ENCODE results near the gene ALKBH3.

Gene ALKBH3

DNA sequence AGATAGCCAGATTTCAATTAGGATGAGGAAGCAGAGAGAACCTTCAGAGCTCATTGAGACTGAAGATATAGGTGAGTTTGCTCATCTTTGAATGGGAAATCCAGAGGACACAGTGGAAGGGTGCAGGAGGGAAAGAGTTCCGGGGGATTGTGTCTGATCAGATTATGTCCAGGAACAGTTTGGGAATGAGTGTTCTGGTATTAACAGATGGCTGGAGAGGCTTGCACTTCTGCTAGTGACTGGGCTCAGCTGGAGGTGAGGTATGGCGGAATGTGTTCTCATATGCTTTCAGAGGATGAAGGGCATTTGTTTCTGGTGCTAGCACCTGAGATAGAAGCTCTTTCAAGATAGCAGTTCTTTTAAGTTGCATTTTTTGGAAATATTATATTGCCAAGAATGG lies 27.6 kb downstream of the ALKBH3 start:
- Histone ChIP-seq H3K4me2 (ENCODE audit: low read length) (no peak overlapping the region), H3K18ac (ENCODE audit: low read length) (no peak overlapping the region), H3K4me1 (ENCODE audit: control insufficient read depth in 1 of 2, insufficient read depth in 2 of 2, low read length in 2 of 2) (no peaks in the 10 kb centered on the region), H4K12ac (ENCODE audit: low read depth, low read length) (no peak overlapping the region), H3K14ac (ENCODE audit: low read length) (no peak overlapping the region), H3K4ac (ENCODE audit: low read depth, low read length) (no peak overlapping the region), H3K36me3 (ENCODE audit: control insufficient read depth in 1 of 2, insufficient read depth in 2 of 2, low read length in 2 of 2) (no peaks in the 10 kb centered on the region), H4K91ac (ENCODE audit: low read depth, low read length) (no peak overlapping the region), H2AFZ (ENCODE audit: insufficient read depth, low read length, poor library complexity) (no peak overlapping the region), H2BK12ac (ENCODE audit: low read length) (no peak overlapping the region), H3K9me3 (ENCODE audit: insufficient read depth, low read depth, low read length) (no peaks in the 10 kb centered on the region), H3K23ac (ENCODE audit: low read length) (no peak overlapping the region), H3K27ac (ENCODE audit: low read depth, low read length) (no peak overlapping the region), H2BK5ac (ENCODE audit: low read depth, low read length, poor library complexity) (no peak overlapping the region), H2BK120ac (ENCODE audit: insufficient read depth, low read length, poor library complexity) (no peak overlapping the region), H3K79me2 (ENCODE audit: control insufficient read depth, insufficient read depth, low read length, poor library complexity) (no peaks in the 10 kb centered on the region), H3K9ac (ENCODE audit: low read length) (no peak overlapping the region), H4K8ac (ENCODE audit: low read depth, low read length) (no peak overlapping the region), H3K27me3 (ENCODE audit: insufficient read depth, low read length) (no peaks in the 10 kb centered on the region), H2AK5ac (ENCODE audit: low read length) (no peak overlapping the region), H3K4me3 (ENCODE audit: low read depth, low read length) (no peak overlapping the region), H3K79me1 (ENCODE audit: low read length) (no peaks in the 10 kb centered on the region)
- no CpG with 5 or more reads among the region's 2 CpGs for WGBS (ENCODE audit: extremely low coverage, insufficient coverage, insufficient read length)
- DNase-seq, result no peak

DNA sequence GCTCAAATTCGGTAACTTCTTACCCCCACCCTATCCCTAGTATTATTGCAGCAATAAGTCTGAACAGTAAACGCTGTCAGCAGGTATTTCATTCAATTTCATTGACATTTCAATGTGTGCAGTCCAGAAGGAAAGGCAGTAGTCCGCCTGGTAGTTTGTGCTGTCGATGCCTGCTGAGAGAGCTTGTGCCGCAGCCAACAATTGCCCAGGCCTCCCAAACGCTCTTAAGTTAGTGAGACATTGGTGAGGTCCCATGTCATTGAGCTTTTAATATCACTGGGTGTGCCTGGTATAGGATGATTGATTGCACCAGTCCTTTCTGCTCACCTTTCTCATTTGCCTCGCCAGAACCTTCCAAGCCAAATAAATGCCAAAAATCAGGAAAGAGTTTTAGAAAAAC lies 28.1 kb downstream of the ALKBH3 start:
- H2BK5ac ChIP-seq (ENCODE audit: low read depth, low read length, poor library complexity), result no peak overlapping the region
- no peak overlapping the region for H3K18ac ChIP-seq (ENCODE audit: low read length)
- H3K4me3 ChIP-seq (ENCODE audit: low read depth, low read length), result no peak overlapping the region
- H3K4ac ChIP-seq (ENCODE audit: low read depth, low read length), result no peak overlapping the region
- no peaks in the 10 kb centered on the region for H3K79me1 ChIP-seq (ENCODE audit: low read length)
- no peak overlapping the region for H4K12ac ChIP-seq (ENCODE audit: low read depth, low read length)
- no peak overlapping the region for H3K9ac ChIP-seq (ENCODE audit: low read length)
- no peak overlapping the region for H3K14ac ChIP-seq (ENCODE audit: low read length)
- H2BK120ac ChIP-seq (ENCODE audit: insufficient read depth, low read length, poor library complexity), result no peak overlapping the region
- no peaks in the 10 kb centered on the region for H3K9me3 ChIP-seq (ENCODE audit: insufficient read depth, low read depth, low read length)
- H2AK5ac ChIP-seq (ENCODE audit: low read length), result no peak overlapping the region
- no peak overlapping the region for H4K8ac ChIP-seq (ENCODE audit: low read depth, low read length)
- DNase-seq, result no peak
- no peaks in the 10 kb centered on the region for H3K79me2 ChIP-seq (ENCODE audit: control insufficient read depth, insufficient read depth, low read length, poor library complexity)
- no peaks in the 10 kb centered on the region for H3K4me1 ChIP-seq (ENCODE audit: control insufficient read depth in 1 of 2, insufficient read depth in 2 of 2, low read length in 2 of 2)
- no CpG with 5 or more reads among the region's 7 CpGs for WGBS (ENCODE audit: extremely low coverage, insufficient coverage, insufficient read length)
- H4K91ac ChIP-seq (ENCODE audit: low read depth, low read length), result no peak overlapping the region
- no peaks in the 10 kb centered on the region for H3K36me3 ChIP-seq (ENCODE audit: control insufficient read depth in 1 of 2, insufficient read depth in 2 of 2, low read length in 2 of 2)
- H2BK12ac ChIP-seq (ENCODE audit: low read length), result no peak overlapping the region
- no peaks in the 10 kb centered on the region for H3K27me3 ChIP-seq (ENCODE audit: insufficient read depth, low read length)
- H2AFZ ChIP-seq (ENCODE audit: insufficient read depth, low read length, poor library complexity), result no peak overlapping the region
- no peak overlapping the region for H3K4me2 ChIP-seq (ENCODE audit: low read length)
- H3K27ac ChIP-seq (ENCODE audit: low read depth, low read length), result no peak overlapping the region
- no peak overlapping the region for H3K23ac ChIP-seq (ENCODE audit: low read length)

DNA sequence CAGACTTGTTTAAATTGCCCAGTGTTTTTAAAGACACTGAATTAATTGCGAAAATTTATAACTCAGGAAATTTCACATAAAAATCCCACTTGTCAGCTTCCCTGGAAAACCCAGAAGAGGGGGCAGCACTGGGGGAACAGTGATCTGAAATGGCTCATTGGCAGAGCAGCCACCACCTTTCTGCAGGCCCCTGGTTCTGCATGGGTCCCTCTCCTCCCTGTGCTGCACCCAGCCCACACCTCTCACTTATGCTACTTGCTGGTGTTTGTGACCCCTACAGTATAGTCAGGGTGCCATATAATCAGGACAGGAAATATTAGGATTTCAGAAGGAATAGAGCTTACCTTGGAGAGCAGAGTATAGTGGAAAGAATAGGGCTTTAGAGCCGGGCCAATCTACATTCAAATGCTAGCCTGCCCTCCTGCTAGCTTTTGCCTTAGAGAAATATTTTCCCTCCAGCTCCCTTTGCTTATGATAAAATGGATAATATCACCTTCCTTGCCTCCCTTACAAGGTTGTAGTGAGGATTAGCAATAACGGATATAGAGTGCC lies 33.3 kb downstream of the ALKBH3 start:
- no peak for DNase-seq
- Histone ChIP-seq H4K91ac (ENCODE audit: low read depth, low read length) (no peak overlapping the region), H2AFZ (ENCODE audit: insufficient read depth, low read length, poor library complexity) (no peak overlapping the region), H2BK120ac (ENCODE audit: insufficient read depth, low read length, poor library complexity) (no peak overlapping the region), H2BK5ac (ENCODE audit: low read depth, low read length, poor library complexity) (no peak overlapping the region), H3K79me1 (ENCODE audit: low read length) (no peaks in the 10 kb centered on the region), H2AK5ac (ENCODE audit: low read length) (no peak overlapping the region), H3K9me3 (ENCODE audit: insufficient read depth, low read depth, low read length) (no peaks in the 10 kb centered on the region), H3K18ac (ENCODE audit: low read length) (no peak overlapping the region), H4K12ac (ENCODE audit: low read depth, low read length) (no peak overlapping the region), H3K4ac (ENCODE audit: low read depth, low read length) (no peak overlapping the region), H3K36me3 (ENCODE audit: control insufficient read depth in 1 of 2, insufficient read depth in 2 of 2, low read length in 2 of 2) (no peaks in the 10 kb centered on the region), H3K23ac (ENCODE audit: low read length) (no peak overlapping the region), H3K4me1 (ENCODE audit: control insufficient read depth in 1 of 2, insufficient read depth in 2 of 2, low read length in 2 of 2) (no peaks in the 10 kb centered on the region), H3K4me3 (ENCODE audit: low read depth, low read length) (no peak overlapping the region), H3K9ac (ENCODE audit: low read length) (no peak overlapping the region), H3K27ac (ENCODE audit: low read depth, low read length) (no peak overlapping the region), H3K14ac (ENCODE audit: low read length) (no peak overlapping the region), H3K27me3 (ENCODE audit: insufficient read depth, low read length) (no peaks in the 10 kb centered on the region), H2BK12ac (ENCODE audit: low read length) (no peak overlapping the region), H3K79me2 (ENCODE audit: control insufficient read depth, insufficient read depth, low read length, poor library complexity) (no peaks in the 10 kb centered on the region), H3K4me2 (ENCODE audit: low read length) (no peak overlapping the region), H4K8ac (ENCODE audit: low read depth, low read length) (no peak overlapping the region)
- WGBS (ENCODE audit: extremely low coverage, insufficient coverage, insufficient read length), result no CpG with 5 or more reads among the region's 3 CpGs

DNA sequence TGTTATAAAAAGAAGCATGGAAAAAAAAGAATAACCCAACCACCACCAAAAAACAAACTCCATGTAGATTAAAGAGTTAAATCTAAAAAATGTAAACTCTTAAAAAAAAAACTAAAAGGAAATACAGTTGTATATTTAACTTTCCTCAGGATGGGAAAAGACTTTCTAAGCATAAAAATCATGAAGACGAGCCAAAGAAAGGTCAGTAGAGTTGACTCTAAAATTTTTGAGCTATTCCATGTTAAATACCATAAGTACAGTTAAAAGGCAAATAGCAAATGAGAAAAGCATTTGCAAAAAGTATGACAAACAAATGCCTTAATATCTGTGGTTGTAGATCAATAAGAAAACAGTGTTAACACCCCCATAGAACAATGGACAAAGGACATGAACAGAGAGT lies 33.8 kb downstream of the ALKBH3 start:
- no peak overlapping the region for H3K18ac ChIP-seq (ENCODE audit: low read length)
- no peak overlapping the region for H2AFZ ChIP-seq (ENCODE audit: insufficient read depth, low read length, poor library complexity)
- H3K79me2 ChIP-seq (ENCODE audit: control insufficient read depth, insufficient read depth, low read length, poor library complexity), result no peaks in the 10 kb centered on the region
- H2BK120ac ChIP-seq (ENCODE audit: insufficient read depth, low read length, poor library complexity), result no peak overlapping the region
- H3K23ac ChIP-seq (ENCODE audit: low read length), result no peak overlapping the region
- H3K4me1 ChIP-seq (ENCODE audit: control insufficient read depth in 1 of 2, insufficient read depth in 2 of 2, low read length in 2 of 2), result no peaks in the 10 kb centered on the region
- H3K4me2 ChIP-seq (ENCODE audit: low read length), result no peak overlapping the region
- WGBS (ENCODE audit: extremely low coverage, insufficient coverage, insufficient read length), result no CpG with 5 or more reads among the region's 1 CpG
- H3K79me1 ChIP-seq (ENCODE audit: low read length), result no peaks in the 10 kb centered on the region
- H3K14ac ChIP-seq (ENCODE audit: low read length), result no peak overlapping the region
- H3K4ac ChIP-seq (ENCODE audit: low read depth, low read length), result no peak overlapping the region
- no peak overlapping the region for H3K9ac ChIP-seq (ENCODE audit: low read length)
- no peaks in the 10 kb centered on the region for H3K36me3 ChIP-seq (ENCODE audit: control insufficient read depth in 1 of 2, insufficient read depth in 2 of 2, low read length in 2 of 2)
- no peak overlapping the region for H3K4me3 ChIP-seq (ENCODE audit: low read depth, low read length)
- H4K12ac ChIP-seq (ENCODE audit: low read depth, low read length), result no peak overlapping the region
- no peak overlapping the region for H4K91ac ChIP-seq (ENCODE audit: low read depth, low read length)
- H3K27me3 ChIP-seq (ENCODE audit: insufficient read depth, low read length), result no peaks in the 10 kb centered on the region
- no peak overlapping the region for H3K27ac ChIP-seq (ENCODE audit: low read depth, low read length)
- no peak overlapping the region for H4K8ac ChIP-seq (ENCODE audit: low read depth, low read length)
- H2AK5ac ChIP-seq (ENCODE audit: low read length), result no peak overlapping the region
- H2BK12ac ChIP-seq (ENCODE audit: low read length), result no peak overlapping the region
- no peaks in the 10 kb centered on the region for H3K9me3 ChIP-seq (ENCODE audit: insufficient read depth, low read depth, low read length)
- H2BK5ac ChIP-seq (ENCODE audit: low read depth, low read length, poor library complexity), result no peak overlapping the region
- no peak for DNase-seq

Measured in trophoblast cell (in vitro differentiated cells and primary cell).